ENCODE measurements around the gene BATF3.

- TF ChIP-seq EZH2 (IDR thresholded peaks at IDR 0.05; ENCODE audit: borderline replicate concordance, low read length) (no peak), CTCF (IDR thresholded peaks at IDR 0.05; ENCODE audit: low read length) (no peak)
These were observed 717 bp upstream of the BATF3 start for GRCh38 chr1:212700223-212700891.
